Testis (tissue), 3 donors: Measurements from ENCODE around the gene FBXO11. TPM values are rescaled to one million over a fixed set of nuclear protein-coding genes. Genes with fewer than 3 reads are reported as not detected.
A peak's percentile ranks its signal among the peaks of the same experiment; 100 is the strongest.

Experiments
- DNase-seq: peaks from one replicate; pipeline ENCODE4 v3.0.0-alpha.2; 2019
- H3K27ac ChIP-seq, 2 donors: fragments of 200-600 bp; sonication (generic); one replicate each; pipeline ENCODE4 v1.5.1; 2019
- H3K27me3 ChIP-seq: fragments of 200-600 bp; sonication (generic); one replicate; pipeline ENCODE4 v1.5.1; 2019
- H3K36me3 ChIP-seq: fragments of 200-600 bp; sonication (generic); one replicate; pipeline ENCODE4 v1.5.1; 2017; ENCODE audit warnings: low read depth; ENCODE audit errors: missing control alignments
- H3K4me1 ChIP-seq: fragments of 200-600 bp; sonication (generic); one replicate; pipeline ENCODE4 v1.5.1; 2019
- H3K4me3 ChIP-seq, 2 donors: fragments of 200-600 bp; sonication (generic); one replicate each; pipeline ENCODE4 v1.5.1; 2017 to 2019
- H3K9me3 ChIP-seq: fragments of 200-600 bp; sonication (generic); one replicate; pipeline ENCODE4 v1.5.1; 2017
- POLR2A ChIP-seq: fragments of 450-650 bp; IDR thresholded peaks from one replicate; pipeline ENCODE4 v1.6.1; 2017; ENCODE audit warnings: antibody characterized with exemption, mild to moderate bottlenecking, moderate library complexity
- WGBS, 2 donors: methylation state at CpG; one replicate each; pipeline ENCODE4 v1.1.5; 2018; 5-methylcytosine and 5-hydroxymethylcytosine counted together
- intact Hi-C: fragments of 100-400 bp; cut with DNase I; formaldehyde crosslinking; loops from one replicate; pipeline ENCODE4 v1.15.1; 2023; ENCODE audit warnings: low total_unique reads
- polyA plus RNA-seq: library from polyadenylated mRNA; stranded (reverse); fragments of 350-450 nt; fragmentation: Illumina TruSeq; extraction: RNeasy Lipid Tissue Mini Kit (QIAGEN cat#74804); gene quantifications from one replicate; pipeline ENCODE4 v1.2.3, GENCODE V29; 2014; ENCODE audit warnings: low read depth, low replicate concordance; ENCODE audit not compliant: insufficient read depth
- total RNA-seq, 2 donors: library from RNA; depleted of rRNA; stranded (reverse); fragments of >200 nt; gene quantifications; one replicate each; pipeline ENCODE4 v1.2.3, GENCODE V29; 2016
- TF ChIP-seq, protein P1 (sequence below), 3 experiments: fragments of 450-650 bp in 2 of 3; fragments of 200-600 bp in 1 of 3; sonication (generic) in 1 of 3; IDR thresholded peaks; one replicate each; pipeline ENCODE4 v1.5.1; 2016 to 2019; ENCODE audit warnings: antibody characterized with exemption in 3 of 3, mild to moderate bottlenecking in 2 of 3, moderate library complexity in 1 of 3

FBXO11 gene
- total and polyA plus RNA-seq, 3 donors from 2014 or later, result 87.6 to 101 (median 96.0) TPM

GRCh38 chr2:47772343-47772742 lies 134.0 kb downstream of the FBXO11 start:
- no peak overlapping the region for H3K4me3 ChIP-seq
- TF ChIP-seq, protein P1, sequence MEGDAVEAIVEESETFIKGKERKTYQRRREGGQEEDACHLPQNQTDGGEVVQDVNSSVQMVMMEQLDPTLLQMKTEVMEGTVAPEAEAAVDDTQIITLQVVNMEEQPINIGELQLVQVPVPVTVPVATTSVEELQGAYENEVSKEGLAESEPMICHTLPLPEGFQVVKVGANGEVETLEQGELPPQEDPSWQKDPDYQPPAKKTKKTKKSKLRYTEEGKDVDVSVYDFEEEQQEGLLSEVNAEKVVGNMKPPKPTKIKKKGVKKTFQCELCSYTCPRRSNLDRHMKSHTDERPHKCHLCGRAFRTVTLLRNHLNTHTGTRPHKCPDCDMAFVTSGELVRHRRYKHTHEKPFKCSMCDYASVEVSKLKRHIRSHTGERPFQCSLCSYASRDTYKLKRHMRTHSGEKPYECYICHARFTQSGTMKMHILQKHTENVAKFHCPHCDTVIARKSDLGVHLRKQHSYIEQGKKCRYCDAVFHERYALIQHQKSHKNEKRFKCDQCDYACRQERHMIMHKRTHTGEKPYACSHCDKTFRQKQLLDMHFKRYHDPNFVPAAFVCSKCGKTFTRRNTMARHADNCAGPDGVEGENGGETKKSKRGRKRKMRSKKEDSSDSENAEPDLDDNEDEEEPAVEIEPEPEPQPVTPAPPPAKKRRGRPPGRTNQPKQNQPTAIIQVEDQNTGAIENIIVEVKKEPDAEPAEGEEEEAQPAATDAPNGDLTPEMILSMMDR (IDR thresholded peaks at IDR 0.05), result no peak
- TF ChIP-seq POLR2A, result no peak
- intact Hi-C loops, result no loop called here
- no peak overlapping the region for H3K27ac ChIP-seq
- H3K4me1 ChIP-seq, result peaks cover 23% of the 10 kb centered on the region
- no peaks in the 10 kb centered on the region for H3K36me3 ChIP-seq
- 89 to 100% methylated on average over 2 of the region's 2 CpGs for WGBS, 2 donors
- H3K27me3 ChIP-seq, result no peaks in the 10 kb centered on the region
- no peaks in the 10 kb centered on the region for H3K9me3 ChIP-seq
- no peak for DNase-seq

- peak; percentile 56 for DNase-seq
- Histone ChIP-seq H3K4me1 (peaks cover 14% of the 10 kb centered on the region), H3K36me3 (no peaks in the 10 kb centered on the region), H3K27ac (no peak overlapping the region), H3K9me3 (no peaks in the 10 kb centered on the region), H3K27me3 (no peaks in the 10 kb centered on the region), H3K4me3 (no peak overlapping the region)
- TF ChIP-seq POLR2A, result no peak
- TF ChIP-seq, protein P1 (IDR thresholded peaks at IDR 0.05), result no peak
- intact Hi-C loops, result no loop called here
Observed at GRCh38 chr2:47771211-47771610, 135.1 kb downstream of the FBXO11 start.

- intact Hi-C loops, result loop anchor here (10.0 kb wide), 1 partner anchor 335 kb away; no protein-coding TSS in a partner anchor
- TF ChIP-seq, protein P1 (IDR thresholded peaks at IDR 0.05), result no peak
- TF ChIP-seq POLR2A, result no peak
- no peaks in the 10 kb centered on the region for H3K36me3 ChIP-seq
- no peak for DNase-seq
- H3K27me3 ChIP-seq, result no peaks in the 10 kb centered on the region
- no peaks in the 10 kb centered on the region for H3K9me3 ChIP-seq
- H3K27ac ChIP-seq, result no peak overlapping the region
- peaks cover 5% of the 10 kb centered on the region for H3K4me1 ChIP-seq
- WGBS, 2 donors, result 91 to 94% methylated on average over 9 of the region's 9 CpGs
- H3K4me3 ChIP-seq, result no peak overlapping the region
Observed at GRCh38 chr2:47769318-47769717, 137.0 kb downstream of the FBXO11 start.

DNA sequence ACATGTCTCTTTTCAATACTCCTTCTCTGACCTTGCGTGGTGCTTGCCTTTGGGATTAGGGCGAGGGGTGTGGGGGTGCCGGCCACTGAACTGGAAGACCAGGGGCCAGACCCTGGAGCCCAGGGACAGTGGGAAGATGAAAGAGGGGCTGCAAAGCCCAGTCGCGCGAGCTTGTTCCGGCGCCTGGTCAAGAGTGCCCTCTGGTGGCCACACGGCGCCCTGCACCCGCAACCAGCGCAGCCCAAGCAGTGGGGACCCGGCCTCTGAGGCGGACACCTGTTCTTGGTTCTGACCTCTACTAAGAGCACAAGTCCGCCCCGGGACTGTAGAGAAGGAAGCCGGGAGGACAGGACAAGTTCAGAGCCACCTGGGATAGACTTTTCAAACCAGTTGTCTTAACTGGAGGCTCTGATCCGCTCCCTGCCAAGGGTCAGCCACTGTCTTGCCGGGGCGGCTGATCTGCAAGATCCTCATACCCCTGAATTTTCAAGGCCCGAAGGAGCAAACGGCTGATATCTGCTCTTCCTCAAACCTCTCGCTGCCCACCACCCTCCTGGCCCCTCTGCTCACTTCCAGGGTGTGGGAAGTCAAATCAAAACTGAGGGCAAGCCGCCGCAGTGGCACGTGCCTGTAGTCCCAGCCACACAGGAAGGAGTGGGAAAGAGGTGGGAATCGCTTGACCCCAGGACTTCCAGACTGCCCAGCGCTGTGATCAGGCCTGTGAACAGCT lies 138.3 kb downstream of the FBXO11 start:
- 22 to 30% methylated on average over 14 to 28 of the region's 28 CpGs for WGBS, 2 donors
- Histone ChIP-seq H3K36me3 (no peaks in the 10 kb centered on the region), H3K4me1 (peaks cover 5% of the 10 kb centered on the region), H3K9me3 (no peaks in the 10 kb centered on the region), H3K4me3 (no peak overlapping the region), H3K27me3 (no peaks in the 10 kb centered on the region), H3K27ac (no peak overlapping the region)
- TF ChIP-seq, protein P1 (IDR thresholded peaks at IDR 0.05), result peak; percentile 94 to 99 (median 95)
- TF ChIP-seq POLR2A, result no peak
- intact Hi-C loops, result loop anchor here (10.0 kb wide), 1 partner anchor 333 kb away; no protein-coding TSS in a partner anchor
- DNase-seq, result peak; percentile 83

GRCh38 chr2:47767497-47767844 lies 138.8 kb downstream of the FBXO11 start:
- TF ChIP-seq POLR2A, result no peak
- TF ChIP-seq, protein P1 (IDR thresholded peaks at IDR 0.05), result no peak
- Histone ChIP-seq H3K4me3 (no peak overlapping the region), H3K36me3 (no peaks in the 10 kb centered on the region), H3K4me1 (peaks cover 5% of the 10 kb centered on the region), H3K27me3 (no peaks in the 10 kb centered on the region), H3K27ac (no peak overlapping the region), H3K9me3 (no peaks in the 10 kb centered on the region)
- intact Hi-C loops, result loop anchor here (10.0 kb wide), 1 partner anchor 333 kb away; no protein-coding TSS in a partner anchor
- 49 to 52% methylated on average over 3 of the region's 3 CpGs for WGBS, 2 donors
- DNase-seq, result no peak
